ENCODE data around the gene CD83.

CD83 gene

DNA sequence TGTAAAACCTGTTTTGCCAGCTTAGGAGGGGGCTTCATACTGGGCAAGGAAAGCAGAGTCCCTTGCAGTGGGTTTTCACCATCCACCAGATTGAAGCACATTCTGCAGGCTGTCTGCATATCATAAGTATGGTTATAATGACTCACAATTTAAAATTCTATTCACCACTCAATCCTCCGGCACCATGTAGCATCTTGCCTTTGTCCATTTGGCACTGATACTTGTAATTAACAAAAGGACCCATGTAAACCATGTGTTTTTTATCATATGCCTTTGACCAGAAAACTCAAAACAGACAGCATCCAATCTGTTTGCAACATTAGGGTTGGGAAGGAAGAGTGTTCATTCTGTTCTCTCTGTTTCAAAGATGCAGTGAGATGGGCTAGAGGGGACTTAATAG, 3.0 kb downstream of the CD83 start:
- H3K36me3 Mint-ChIP-seq (ENCODE audit: insufficient read depth): peaks cover 47% of the 10 kb centered on the region
- DNase-seq (no peak), ATAC-seq (replicated peaks) (no peak)
- H3K27me3 Mint-ChIP-seq: no peaks in the 10 kb centered on the region
- H3K4me1 Mint-ChIP-seq (ENCODE audit: low read depth in 2 of 2): peaks cover 28 to 39% of the 10 kb centered on the region in 2 donors
- H3K9me3 Mint-ChIP-seq: no peaks in the 10 kb centered on the region
- peak overlapping the region; percentile 6 to 79 for H3K27ac Mint-ChIP-seq
- H3K4me3 Mint-ChIP-seq: no peak overlapping the region

DNA sequence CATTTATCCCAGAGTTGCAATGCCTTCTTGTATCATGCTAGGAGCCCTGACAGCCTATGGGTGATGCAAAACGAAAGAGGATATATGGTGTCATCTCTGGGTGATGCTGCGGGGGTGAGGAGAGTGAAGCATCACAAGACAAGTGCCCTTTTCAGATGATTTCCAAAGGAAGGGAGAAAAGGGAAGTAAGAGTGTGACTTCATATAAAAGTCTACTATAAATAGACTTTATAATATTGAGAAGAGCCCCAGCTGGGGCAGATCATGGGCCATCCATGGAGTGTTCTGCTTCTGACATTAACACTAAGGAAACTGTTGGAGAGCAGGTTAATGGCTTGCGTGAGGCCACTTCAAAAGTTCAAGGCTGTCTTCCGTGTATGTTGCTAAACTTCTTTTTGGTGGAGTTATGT, 4.4 kb downstream of the CD83 start:
- ATAC-seq (replicated peaks) (no peak), DNase-seq (no peak)
- Mint-ChIP-seq H3K27ac (peak overlapping the region; percentile 20 to 74), H3K4me1 (ENCODE audit: low read depth in 2 of 2) (peaks cover 30 to 39% of the 10 kb centered on the region in 2 donors), H3K36me3 (ENCODE audit: insufficient read depth) (peaks cover 47% of the 10 kb centered on the region), H3K9me3 (no peaks in the 10 kb centered on the region), H3K27me3 (no peaks in the 10 kb centered on the region), H3K4me3 (peak overlapping the region; percentile 7 to 37)

DNA sequence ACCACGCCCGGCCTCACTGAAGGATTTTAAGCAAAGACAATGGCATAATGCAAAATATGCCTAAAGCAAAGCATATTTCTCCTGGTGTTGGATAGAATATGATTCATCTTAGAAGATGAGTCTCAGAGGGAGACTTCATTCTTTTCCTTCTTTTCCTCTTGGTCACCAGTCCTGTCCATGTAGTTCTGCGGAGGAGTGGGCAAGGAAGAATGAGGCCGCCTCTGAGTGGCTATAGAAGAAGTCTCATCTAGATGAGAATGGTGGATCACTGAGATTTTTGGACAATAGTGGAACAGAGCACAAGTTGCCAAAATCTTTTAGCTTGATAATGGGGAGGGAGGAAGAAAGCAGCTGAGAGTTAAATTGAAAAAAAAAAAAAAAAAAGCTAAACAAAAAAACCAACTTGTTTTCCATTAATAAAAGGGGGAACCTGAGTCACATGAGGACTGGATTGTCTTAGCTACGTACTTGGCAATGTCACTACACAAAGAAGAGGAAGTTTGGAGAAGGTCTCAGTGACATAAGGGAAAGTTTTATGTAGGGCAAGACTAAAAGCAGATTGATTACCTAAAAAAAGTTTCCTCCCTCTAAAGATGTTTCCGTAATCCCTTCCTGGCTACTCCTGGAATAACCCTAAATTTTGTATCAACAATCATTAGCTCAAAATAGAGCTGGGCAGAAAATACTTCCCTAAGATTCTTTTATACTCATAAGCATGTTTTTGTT, 6.0 kb downstream of the CD83 start:
- no peaks in the 10 kb centered on the region for H3K27me3 Mint-ChIP-seq
- no peak overlapping the region for H3K4me3 Mint-ChIP-seq
- ATAC-seq (replicated peaks) (no peak), DNase-seq (no peak)
- no peaks in the 10 kb centered on the region for H3K9me3 Mint-ChIP-seq
- H3K36me3 Mint-ChIP-seq (ENCODE audit: insufficient read depth): peaks cover 39% of the 10 kb centered on the region
- peaks cover 26 to 30% of the 10 kb centered on the region in 2 donors for H3K4me1 Mint-ChIP-seq (ENCODE audit: low read depth in 2 of 2)
- H3K27ac Mint-ChIP-seq: no peak overlapping the region

- no peaks in the 10 kb centered on the region for H3K27me3 Mint-ChIP-seq
- no peak for ATAC-seq (replicated peaks)
- no peak overlapping the region for H3K27ac Mint-ChIP-seq
- H3K9me3 Mint-ChIP-seq: no peaks in the 10 kb centered on the region
- H3K4me3 Mint-ChIP-seq: no peak overlapping the region
- no peak for DNase-seq
- peaks cover 38% of the 10 kb centered on the region for H3K36me3 Mint-ChIP-seq (ENCODE audit: insufficient read depth)
- peaks cover 27 to 31% of the 10 kb centered on the region in 2 donors for H3K4me1 Mint-ChIP-seq (ENCODE audit: low read depth in 2 of 2)
Observed at GRCh38 chr6:14125346-14125745, 7.8 kb downstream of the CD83 start.

DNA sequence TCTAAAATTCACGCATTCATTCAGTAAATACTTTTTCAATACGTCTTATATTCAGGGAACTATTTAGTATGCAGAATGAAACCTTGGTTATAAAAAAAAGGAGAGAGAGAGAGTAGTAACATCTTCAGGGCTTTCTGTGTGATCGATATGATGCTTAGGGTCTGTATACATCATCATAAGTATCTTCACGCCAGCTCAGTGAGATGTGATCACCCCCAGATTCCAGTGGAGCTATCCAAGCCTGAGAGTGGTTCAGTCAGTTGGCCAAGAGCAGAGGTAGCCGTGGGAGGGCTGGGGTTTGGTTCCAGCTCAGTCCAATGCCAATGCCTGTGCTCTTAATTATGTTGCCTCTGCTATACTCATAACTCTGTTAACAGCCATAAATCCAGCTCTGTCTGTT, 8.6 kb downstream of the CD83 start:
- H3K4me3 Mint-ChIP-seq: no peak overlapping the region
- H3K9me3 Mint-ChIP-seq: no peaks in the 10 kb centered on the region
- DNase-seq: no peak
- peak overlapping the region in 1 of 2 donors; percentile 27 for H3K27ac Mint-ChIP-seq
- peaks cover 23 to 25% of the 10 kb centered on the region in 2 donors for H3K4me1 Mint-ChIP-seq (ENCODE audit: low read depth in 2 of 2)
- H3K36me3 Mint-ChIP-seq (ENCODE audit: insufficient read depth): peaks cover 42% of the 10 kb centered on the region
- no peaks in the 10 kb centered on the region for H3K27me3 Mint-ChIP-seq
- no peak for ATAC-seq (replicated peaks)

GRCh38 chr6:14127611-14128010, 10.0 kb downstream of the CD83 start:
- H3K9me3 Mint-ChIP-seq: no peaks in the 10 kb centered on the region
- DNase-seq (no peak), ATAC-seq (replicated peaks) (no peak)
- H3K36me3 Mint-ChIP-seq (ENCODE audit: insufficient read depth): peaks cover 40% of the 10 kb centered on the region
- no peak overlapping the region for H3K4me3 Mint-ChIP-seq
- H3K27me3 Mint-ChIP-seq: no peaks in the 10 kb centered on the region
- no peak overlapping the region for H3K27ac Mint-ChIP-seq
- H3K4me1 Mint-ChIP-seq (ENCODE audit: low read depth in 2 of 2): peaks cover 13 to 15% of the 10 kb centered on the region in 2 donors

- no peaks in the 10 kb centered on the region for H3K9me3 Mint-ChIP-seq
- peaks cover 13 to 15% of the 10 kb centered on the region in 2 donors for H3K4me1 Mint-ChIP-seq (ENCODE audit: low read depth in 2 of 2)
- peaks cover 41% of the 10 kb centered on the region for H3K36me3 Mint-ChIP-seq (ENCODE audit: insufficient read depth)
- H3K4me3 Mint-ChIP-seq: no peak overlapping the region
- ATAC-seq (replicated peaks) (no peak), DNase-seq (no peak)
- no peaks in the 10 kb centered on the region for H3K27me3 Mint-ChIP-seq
- H3K27ac Mint-ChIP-seq: no peak overlapping the region
Observed at GRCh38 chr6:14128012-14128411, 10.4 kb downstream of the CD83 start.

- Mint-ChIP-seq H3K27ac (peak overlapping the region in 1 of 2 donors; percentile 15), H3K9me3 (no peaks in the 10 kb centered on the region), H3K4me1 (ENCODE audit: low read depth in 2 of 2) (peaks cover 12 to 15% of the 10 kb centered on the region in 2 donors), H3K4me3 (no peak overlapping the region), H3K36me3 (ENCODE audit: insufficient read depth) (peaks cover 43% of the 10 kb centered on the region), H3K27me3 (no peaks in the 10 kb centered on the region)
- no peak for DNase-seq
- ATAC-seq (replicated peaks): no peak
Observed at GRCh38 chr6:14128746-14129145, 11.2 kb downstream of the CD83 start.

DNA sequence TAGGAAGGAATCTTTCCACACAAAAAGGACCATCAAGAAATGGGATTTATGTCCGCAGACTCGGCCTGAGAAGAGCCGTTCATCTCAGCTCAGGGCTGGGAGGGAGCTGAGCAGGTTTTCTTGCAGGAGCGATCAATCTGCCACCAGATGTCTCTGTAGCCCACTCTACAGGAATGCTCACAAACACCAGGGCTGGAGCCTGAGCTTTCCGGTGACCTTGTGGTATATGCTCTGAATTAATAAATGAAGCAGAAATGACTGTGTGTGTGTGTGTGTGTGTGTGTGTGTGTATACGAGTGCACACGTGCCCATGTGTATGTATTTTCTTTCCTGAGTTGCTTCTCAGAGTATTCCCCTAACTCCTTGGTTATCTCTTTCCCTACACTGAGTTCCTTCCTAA, 12.0 kb downstream of the CD83 start:
- peaks cover 45% of the 10 kb centered on the region for H3K36me3 Mint-ChIP-seq (ENCODE audit: insufficient read depth)
- no peaks in the 10 kb centered on the region for H3K9me3 Mint-ChIP-seq
- H3K4me1 Mint-ChIP-seq (ENCODE audit: low read depth in 2 of 2): peaks cover 8 to 15% of the 10 kb centered on the region in 2 donors
- no peak for DNase-seq
- peak; percentile 35 for ATAC-seq (replicated peaks)
- H3K4me3 Mint-ChIP-seq: no peak overlapping the region
- peak overlapping the region in 1 of 2 donors; percentile 15 for H3K27ac Mint-ChIP-seq
- no peaks in the 10 kb centered on the region for H3K27me3 Mint-ChIP-seq

DNA sequence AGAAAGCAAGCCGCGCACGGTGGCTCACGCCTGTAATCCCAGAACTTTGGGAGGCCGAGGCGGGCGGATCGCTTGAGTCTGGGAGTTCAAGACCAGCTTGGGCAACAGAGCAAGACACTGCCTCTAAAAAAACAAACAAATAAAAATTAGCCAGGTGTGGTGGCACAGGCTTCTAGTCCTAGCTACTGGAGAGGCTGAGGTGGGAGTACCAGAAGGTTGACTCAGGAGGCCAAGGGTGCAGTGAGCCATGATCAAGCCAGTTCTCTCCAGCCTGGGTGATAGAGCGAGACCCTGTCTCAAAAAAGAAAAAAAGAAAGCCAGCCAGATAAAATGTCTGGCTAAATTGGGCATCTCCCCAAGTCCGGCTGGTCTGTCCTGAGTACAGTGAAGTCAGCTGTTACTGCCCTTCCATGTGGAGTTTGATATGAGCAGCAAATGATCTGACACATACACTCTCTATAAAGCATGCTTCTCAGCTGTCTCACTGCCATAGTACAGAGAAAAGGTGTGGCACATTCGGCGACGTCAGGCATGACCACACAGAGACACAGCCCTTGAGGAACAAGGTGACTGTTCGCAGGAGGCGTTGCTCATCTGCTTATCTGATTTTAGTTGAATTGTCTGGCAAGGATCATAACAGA, 13.0 kb downstream of the CD83 start:
- no peaks in the 10 kb centered on the region for H3K9me3 Mint-ChIP-seq
- H3K4me1 Mint-ChIP-seq (ENCODE audit: low read depth in 2 of 2): peaks cover 5 to 13% of the 10 kb centered on the region in 2 donors
- DNase-seq (no peak), ATAC-seq (replicated peaks) (no peak)
- no peaks in the 10 kb centered on the region for H3K27me3 Mint-ChIP-seq
- H3K36me3 Mint-ChIP-seq (ENCODE audit: insufficient read depth): peaks cover 53% of the 10 kb centered on the region
- no peak overlapping the region for H3K4me3 Mint-ChIP-seq
- H3K27ac Mint-ChIP-seq: peak overlapping the region; percentile 28 to 60

DNA sequence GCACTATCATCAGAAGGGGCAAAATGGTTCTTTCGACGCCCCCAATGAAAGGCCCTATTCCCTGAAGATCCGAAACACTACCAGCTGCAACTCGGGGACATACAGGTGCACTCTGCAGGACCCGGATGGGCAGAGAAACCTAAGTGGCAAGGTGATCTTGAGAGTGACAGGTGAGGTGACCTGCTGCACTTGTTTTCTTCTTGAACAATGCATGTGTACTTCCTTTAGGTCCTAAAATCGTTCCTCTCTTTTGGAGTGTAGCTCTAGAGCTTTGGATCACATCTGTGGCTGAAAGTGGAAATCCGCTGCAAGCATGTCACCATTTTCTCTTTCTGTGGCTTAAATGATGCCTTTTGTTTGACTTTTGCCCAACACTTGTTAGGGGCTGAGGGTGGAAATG, 14.0 kb downstream of the CD83 start:
- ATAC-seq (replicated peaks): no peak
- Mint-ChIP-seq H3K27ac (peak overlapping the region in 1 of 2 donors; percentile 26), H3K36me3 (ENCODE audit: insufficient read depth) (peaks cover 61% of the 10 kb centered on the region), H3K4me3 (no peak overlapping the region), H3K27me3 (no peaks in the 10 kb centered on the region), H3K4me1 (ENCODE audit: low read depth in 2 of 2) (peaks cover 5 to 11% of the 10 kb centered on the region in 2 donors), H3K9me3 (no peaks in the 10 kb centered on the region)
- no peak for DNase-seq

GRCh38 chr6:14132244-14132920, 14.8 kb downstream of the CD83 start:
- Mint-ChIP-seq H3K4me3 (no peak overlapping the region), H3K9me3 (no peaks in the 10 kb centered on the region), H3K4me1 (ENCODE audit: low read depth in 2 of 2) (peaks cover 5 to 11% of the 10 kb centered on the region in 2 donors), H3K27ac (no peak overlapping the region), H3K36me3 (ENCODE audit: insufficient read depth) (peaks cover 64% of the 10 kb centered on the region), H3K27me3 (no peaks in the 10 kb centered on the region)
- DNase-seq (no peak), ATAC-seq (replicated peaks) (no peak)

DNA sequence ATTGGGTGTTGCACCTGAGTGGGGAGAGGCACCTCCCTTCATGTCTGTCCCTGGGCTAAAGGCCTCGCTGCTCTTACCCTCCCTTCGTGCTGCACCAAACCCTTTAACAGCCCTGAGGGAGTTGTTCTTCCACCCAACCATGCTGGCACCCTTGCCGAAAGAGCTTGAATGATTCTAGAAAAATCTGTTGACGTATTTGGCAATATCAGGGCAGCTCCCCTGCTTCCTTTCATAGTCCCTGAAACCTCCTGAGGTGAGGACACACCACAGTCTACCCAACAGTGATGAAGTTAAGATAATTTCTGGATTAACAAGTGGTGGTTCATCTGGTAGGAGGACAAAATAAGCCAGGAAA, 15.3 kb downstream of the CD83 start:
- Mint-ChIP-seq H3K4me3 (no peak overlapping the region), H3K27ac (peak overlapping the region in 1 of 2 donors; percentile 46), H3K36me3 (ENCODE audit: insufficient read depth) (peaks cover 68% of the 10 kb centered on the region), H3K27me3 (no peaks in the 10 kb centered on the region), H3K9me3 (no peaks in the 10 kb centered on the region), H3K4me1 (ENCODE audit: low read depth in 2 of 2) (peaks cover 5 to 11% of the 10 kb centered on the region in 2 donors)
- ATAC-seq (replicated peaks): no peak
- no peak for DNase-seq
